GM12864 (cell line): Measurements from ENCODE around the gene GALNT14.

Experiments
- DNase-seq: peaks from one replicate; pipeline ENCODE4 v3.0.0-alpha.2; 2011; ENCODE audit warnings: low read depth
- H3K4me3 ChIP-seq: 2 replicates; pipeline ENCODE4 v1.5.1; 2011; ENCODE audit warnings: mild to moderate bottlenecking, low read depth, low read length, control low read depth
- TF ChIP-seq, protein P1 (sequence below): IDR thresholded peaks from 2 replicates; pipeline ENCODE4 v1.5.1; 2011; ENCODE audit warnings: low read depth, mild to moderate bottlenecking, moderate library complexity, low read length, control low read depth, inconsistent platforms; ENCODE audit errors: missing control alignments

The GALNT14 gene

DNA sequence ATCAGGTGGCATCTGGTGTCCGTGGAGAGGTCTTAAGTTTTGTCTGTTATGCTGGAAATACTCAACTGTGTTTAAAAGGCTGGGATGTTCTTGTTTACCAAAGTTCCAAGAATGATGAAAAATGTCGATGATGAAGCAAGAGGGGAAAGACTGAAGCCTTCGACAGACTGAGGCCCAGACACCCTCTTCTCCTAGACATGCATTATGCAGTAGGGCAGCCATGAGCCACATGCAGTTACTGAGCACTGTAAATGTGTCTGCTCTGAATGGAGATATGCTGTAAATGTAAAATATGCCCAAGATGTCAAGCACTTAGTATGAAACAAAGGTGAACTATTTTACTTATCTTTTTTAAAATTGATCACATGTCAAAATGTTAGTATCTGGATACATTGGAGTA is 163.1 kb downstream of the GALNT14 start:
- DNase-seq, result no peak
- TF ChIP-seq, protein P1, sequence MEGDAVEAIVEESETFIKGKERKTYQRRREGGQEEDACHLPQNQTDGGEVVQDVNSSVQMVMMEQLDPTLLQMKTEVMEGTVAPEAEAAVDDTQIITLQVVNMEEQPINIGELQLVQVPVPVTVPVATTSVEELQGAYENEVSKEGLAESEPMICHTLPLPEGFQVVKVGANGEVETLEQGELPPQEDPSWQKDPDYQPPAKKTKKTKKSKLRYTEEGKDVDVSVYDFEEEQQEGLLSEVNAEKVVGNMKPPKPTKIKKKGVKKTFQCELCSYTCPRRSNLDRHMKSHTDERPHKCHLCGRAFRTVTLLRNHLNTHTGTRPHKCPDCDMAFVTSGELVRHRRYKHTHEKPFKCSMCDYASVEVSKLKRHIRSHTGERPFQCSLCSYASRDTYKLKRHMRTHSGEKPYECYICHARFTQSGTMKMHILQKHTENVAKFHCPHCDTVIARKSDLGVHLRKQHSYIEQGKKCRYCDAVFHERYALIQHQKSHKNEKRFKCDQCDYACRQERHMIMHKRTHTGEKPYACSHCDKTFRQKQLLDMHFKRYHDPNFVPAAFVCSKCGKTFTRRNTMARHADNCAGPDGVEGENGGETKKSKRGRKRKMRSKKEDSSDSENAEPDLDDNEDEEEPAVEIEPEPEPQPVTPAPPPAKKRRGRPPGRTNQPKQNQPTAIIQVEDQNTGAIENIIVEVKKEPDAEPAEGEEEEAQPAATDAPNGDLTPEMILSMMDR, result no peak
- no peak overlapping the region for H3K4me3 ChIP-seq

DNA sequence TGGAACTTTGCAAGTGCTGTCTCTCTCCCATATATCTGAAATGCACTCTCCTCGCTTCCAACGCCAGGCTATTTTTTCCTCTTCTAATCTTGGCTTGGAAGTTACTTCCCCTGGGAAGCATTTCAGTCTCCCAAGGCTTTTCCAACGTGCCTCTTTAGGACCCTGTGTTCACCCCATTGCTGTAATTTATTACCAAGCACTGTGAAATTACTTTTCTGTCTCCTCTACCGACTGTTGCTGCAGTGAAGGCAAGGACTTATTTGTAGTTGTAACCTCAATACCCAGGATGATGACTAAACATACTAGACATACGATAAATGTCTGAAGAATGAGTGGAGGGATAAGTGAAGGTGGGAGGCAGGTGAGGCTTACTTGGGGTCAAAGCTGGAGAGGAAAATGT is 163.7 kb downstream of the GALNT14 start:
- TF ChIP-seq, protein P1, result no peak
- no peak overlapping the region for H3K4me3 ChIP-seq
- no peak for DNase-seq

DNA sequence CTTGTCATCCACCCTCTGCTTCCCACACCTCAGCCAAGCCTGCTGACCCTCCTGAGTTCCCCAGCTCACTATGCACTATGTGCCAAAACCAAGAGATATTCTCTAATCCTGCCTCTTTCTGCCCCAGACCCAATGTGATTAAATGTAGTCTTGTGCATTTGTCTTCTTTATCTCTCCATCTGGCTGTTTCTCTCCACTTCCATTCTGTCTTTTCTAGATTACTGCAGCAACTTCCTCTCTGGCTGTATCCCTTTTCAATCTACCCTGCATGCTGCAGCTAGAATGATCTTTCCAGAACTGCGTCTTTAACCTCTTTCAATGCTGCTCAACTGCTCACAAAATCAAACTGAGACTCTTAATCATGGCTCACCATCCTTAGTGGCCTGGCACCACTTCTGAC is 164.1 kb downstream of the GALNT14 start:
- H3K4me3 ChIP-seq, result no peak overlapping the region
- TF ChIP-seq, protein P1, result no peak
- DNase-seq, result no peak

DNA sequence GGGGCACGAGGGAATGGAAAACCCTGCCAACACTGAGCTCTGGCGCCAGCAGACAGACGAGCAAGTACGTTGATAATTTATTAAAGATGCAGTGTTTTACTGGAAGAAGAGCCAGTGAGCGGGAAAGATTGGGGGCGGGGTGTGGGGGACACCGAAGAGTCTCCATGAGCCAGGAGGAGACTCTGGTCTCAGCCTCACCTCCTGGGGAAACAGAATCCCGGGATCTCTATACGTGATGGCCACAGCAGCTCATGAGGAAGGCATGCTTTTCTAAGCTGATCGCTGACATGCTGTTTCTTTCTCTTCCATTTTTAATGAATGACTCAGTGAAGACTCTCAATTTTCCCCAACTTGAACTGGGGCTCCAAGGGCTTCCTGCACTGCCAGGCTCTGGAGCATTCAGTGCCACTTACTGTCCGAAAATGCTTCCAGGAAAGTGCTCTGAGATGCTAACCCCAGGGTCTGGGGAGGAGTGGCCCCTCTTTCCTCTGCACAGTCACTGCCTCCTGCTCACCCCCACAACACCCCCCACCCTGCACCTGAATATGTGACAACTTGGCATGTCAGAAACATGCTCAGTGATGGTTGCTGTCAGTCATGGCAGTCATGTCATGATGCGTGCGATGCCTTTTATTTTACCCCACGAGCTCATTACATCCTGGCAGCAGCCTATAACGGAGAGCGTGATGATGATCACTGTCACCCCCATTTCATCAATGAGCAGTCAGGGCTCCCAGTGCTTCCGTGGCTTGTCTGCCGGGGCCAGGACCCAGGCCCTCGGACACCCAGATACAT is 166.8 kb downstream of the GALNT14 start:
- no peak for DNase-seq
- no peak overlapping the region for H3K4me3 ChIP-seq
- TF ChIP-seq, protein P1, result no peak

DNA sequence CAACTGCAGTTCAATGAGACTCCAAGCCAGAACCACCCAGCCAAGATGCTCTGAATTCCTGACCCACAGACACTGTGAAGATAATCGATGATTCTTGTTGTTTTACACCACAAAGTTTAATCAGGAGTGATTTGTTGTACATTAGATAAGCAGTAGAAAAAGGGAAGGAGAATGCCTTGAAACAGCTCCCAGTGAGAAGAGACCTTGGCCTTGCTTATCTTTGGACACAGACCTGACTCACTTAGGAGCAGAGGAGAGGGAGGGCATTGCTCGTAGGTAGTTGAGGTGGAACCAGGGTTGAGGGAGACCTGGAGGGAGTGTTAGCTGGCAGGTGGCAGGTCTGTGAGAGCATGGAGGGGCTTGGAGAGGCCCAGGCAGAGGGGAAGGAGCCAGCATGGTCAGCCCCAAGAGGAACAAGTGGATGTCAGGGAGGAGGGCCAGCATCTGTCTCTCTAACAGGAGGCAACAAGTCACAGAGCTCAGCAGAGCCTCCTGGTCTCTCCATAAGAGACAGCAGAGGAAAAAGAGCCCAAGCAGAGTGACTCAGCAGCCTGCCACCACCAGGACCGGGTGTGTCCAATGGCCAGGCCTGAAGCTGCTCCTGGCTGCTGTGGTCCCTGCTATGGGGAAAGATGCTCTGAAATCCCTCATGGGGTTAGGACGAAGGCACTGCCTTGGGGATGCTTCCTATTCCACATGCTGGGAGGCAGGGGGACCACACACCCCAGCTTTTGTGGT is 169.4 kb downstream of the GALNT14 start:
- no peak overlapping the region for H3K4me3 ChIP-seq
- no peak for DNase-seq
- TF ChIP-seq, protein P1, result no peak

DNA sequence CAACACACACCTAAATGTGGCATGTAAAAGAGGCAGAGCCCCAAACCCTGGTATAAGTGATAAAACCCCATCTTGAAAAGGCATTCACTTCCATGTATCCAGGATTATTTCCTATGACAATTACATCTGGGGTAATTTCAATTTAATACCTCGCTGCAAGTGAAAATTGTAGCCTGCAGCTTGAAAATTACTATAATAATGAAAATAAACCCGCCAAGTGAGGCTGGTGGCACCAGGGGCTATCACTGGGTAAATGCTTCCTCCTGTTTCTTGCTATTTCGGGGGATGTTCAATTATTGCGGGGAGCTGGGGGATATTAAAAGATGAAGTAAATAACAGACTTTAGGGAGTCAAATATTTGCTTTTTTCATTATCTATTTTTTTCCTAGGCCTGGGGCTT is 171.5 kb downstream of the GALNT14 start:
- DNase-seq, result no peak
- TF ChIP-seq, protein P1, result no peak
- no peak overlapping the region for H3K4me3 ChIP-seq
